Karpas-422 (cell line): ENCODE data around the gene HIBADH. TPM values are rescaled to one million over a fixed set of nuclear protein-coding genes. Genes with fewer than 3 reads are reported as not detected.
"Not testable (repeated sequence)": the region's sequence is repeated elsewhere in the genome, so short reads cannot be mapped to it uniquely, and the experiment has no call there.

Source experiments
- DNase-seq: peaks from one replicate; pipeline ENCODE4 v3.0.0-alpha.2; 2015
- H2AFZ ChIP-seq: fragments of 200-600 bp; sonication (generic); 2 replicates; pipeline ENCODE4 v1.6.1; 2014; ENCODE audit warnings: antibody characterized with exemption, low read length, mixed read lengths
- H3K27ac ChIP-seq: fragments of 200-600 bp; sonication (generic); 2 replicates; pipeline ENCODE4 v1.5.1; 2014; ENCODE audit warnings: mild to moderate bottlenecking, low read length, moderate library complexity
- H3K27me3 ChIP-seq: fragments of 200-600 bp; sonication (generic); 2 replicates; pipeline ENCODE4 v1.6.1; 2014; ENCODE audit warnings: low read length, mixed read lengths
- H3K36me3 ChIP-seq: fragments of 200-600 bp; sonication (generic); 2 replicates; pipeline ENCODE4 v1.6.1; 2014; ENCODE audit warnings: low read length, mixed read lengths; ENCODE audit not compliant: insufficient read depth
- H3K4me1 ChIP-seq: fragments of 200-600 bp; sonication (generic); 2 replicates; pipeline ENCODE4 v1.6.1; 2014; ENCODE audit warnings: mild to moderate bottlenecking, low read length, mixed read lengths
- H3K4me2 ChIP-seq: fragments of 200-600 bp; sonication (generic); 2 replicates; pipeline ENCODE4 v1.6.1; 2014; ENCODE audit warnings: low read length, low read depth, mild to moderate bottlenecking; ENCODE audit not compliant: poor library complexity, severe bottlenecking
- H3K4me3 ChIP-seq: fragments of 200-600 bp; sonication (generic); 2 replicates; pipeline ENCODE4 v1.5.1; 2014; ENCODE audit warnings: mild to moderate bottlenecking, antibody characterized with exemption, low read length, mixed read lengths
- H3K79me2 ChIP-seq: fragments of 200-600 bp; sonication (generic); 2 replicates; pipeline ENCODE4 v1.6.1; 2014; ENCODE audit warnings: mild to moderate bottlenecking, low read length, mixed read lengths
- H3K9ac ChIP-seq: fragments of 200-600 bp; sonication (generic); 2 replicates; pipeline ENCODE4 v1.6.0; 2014; ENCODE audit warnings: low read length
- H3K9me2 ChIP-seq: fragments of 200-600 bp; sonication (generic), shearing (Covaris generic); replicated peaks from 2 replicates; pipeline ENCODE4 v1.6.0; 2014; ENCODE audit warnings: mild to moderate bottlenecking, low read length, moderate library complexity; ENCODE audit not compliant: insufficient read depth
- H3K9me3 ChIP-seq: fragments of 300-700, 200-600 bp; sonication (generic); 2 replicates; pipeline ENCODE4 v1.6.1; 2014; ENCODE audit warnings: low read length, mixed read lengths
- H4K20me1 ChIP-seq: fragments of 200-600 bp; sonication (generic); 2 replicates; pipeline ENCODE4 v1.6.1; 2014; ENCODE audit warnings: mild to moderate bottlenecking, antibody characterized with exemption, low read length, low read depth; ENCODE audit not compliant: insufficient read depth
- total RNA-seq: library from RNA; depleted of rRNA; stranded (reverse); fragments of >200 nt; shearing (Covaris generic); gene quantifications from 2 replicates; pipeline ENCODE4 v1.2.3, GENCODE V29; 2014; ENCODE audit warnings: low replicate concordance

The HIBADH gene
- total RNA-seq, 1 experiment from 2014 or later, result 30.1 TPM

GRCh38 chr7:27514861-27515260, 147.8 kb downstream of the HIBADH start:
- Histone ChIP-seq H3K9me2 (no peaks in the 10 kb centered on the region), H4K20me1 (no peaks in the 10 kb centered on the region), H3K27me3 (no peaks in the 10 kb centered on the region), H3K9ac (no peak overlapping the region), H3K79me2 (no peaks in the 10 kb centered on the region), H2AFZ (no peak overlapping the region), H3K4me3 (no peak overlapping the region), H3K27ac (no peak overlapping the region), H3K36me3 (no peaks in the 10 kb centered on the region), H3K4me1 (no peaks in the 10 kb centered on the region), H3K9me3 (no peaks in the 10 kb centered on the region), H3K4me2 (no peak overlapping the region)
- DNase-seq, result no peak

GRCh38 chr7:27513885-27514284, 148.8 kb downstream of the HIBADH start:
- Histone ChIP-seq H3K79me2 (no peaks in the 10 kb centered on the region), H3K9me2 (no peaks in the 10 kb centered on the region), H3K4me1 (no peaks in the 10 kb centered on the region), H3K36me3 (no peaks in the 10 kb centered on the region), H3K9ac (no peak overlapping the region), H3K27me3 (no peaks in the 10 kb centered on the region), H2AFZ (no peak overlapping the region), H4K20me1 (no peaks in the 10 kb centered on the region), H3K9me3 (no peaks in the 10 kb centered on the region), H3K27ac (no peak overlapping the region), H3K4me3 (no peak overlapping the region), H3K4me2 (no peak overlapping the region)
- no peak for DNase-seq

GRCh38 chr7:27511370-27511769, 151.3 kb downstream of the HIBADH start:
- H3K27me3 ChIP-seq, H4K20me1 ChIP-seq, H3K4me3 ChIP-seq, H3K27ac ChIP-seq, H3K9ac ChIP-seq, H3K79me2 ChIP-seq, H3K4me1 ChIP-seq, H3K9me2 ChIP-seq, H2AFZ ChIP-seq, H3K9me3 ChIP-seq, DNase-seq, H3K36me3 ChIP-seq, H3K4me2 ChIP-seq: not testable (repeated sequence)

GRCh38 chr7:27510541-27510940, 152.1 kb downstream of the HIBADH start:
- Histone ChIP-seq H3K4me2 (no peak overlapping the region), H3K36me3 (no peaks in the 10 kb centered on the region), H3K9me3 (no peaks in the 10 kb centered on the region), H2AFZ (no peak overlapping the region), H3K27me3 (no peaks in the 10 kb centered on the region), H3K4me1 (no peaks in the 10 kb centered on the region), H3K9ac (no peak overlapping the region), H4K20me1 (no peaks in the 10 kb centered on the region), H3K27ac (no peak overlapping the region), H3K9me2 (no peaks in the 10 kb centered on the region), H3K4me3 (no peak overlapping the region), H3K79me2 (no peaks in the 10 kb centered on the region)
- no peak for DNase-seq

GRCh38 chr7:27501879-27502278, 160.8 kb downstream of the HIBADH start:
- not testable (repeated sequence) for H3K79me2 ChIP-seq, H3K27ac ChIP-seq, DNase-seq, H3K27me3 ChIP-seq, H2AFZ ChIP-seq, H3K4me2 ChIP-seq, H4K20me1 ChIP-seq, H3K4me3 ChIP-seq, H3K9me3 ChIP-seq, H3K9ac ChIP-seq, H3K36me3 ChIP-seq, H3K9me2 ChIP-seq, H3K4me1 ChIP-seq

GRCh38 chr7:27501001-27501400, 161.7 kb downstream of the HIBADH start:
- Histone ChIP-seq H3K4me3 (no peak overlapping the region), H3K4me1 (no peaks in the 10 kb centered on the region), H3K27ac (no peak overlapping the region), H3K9me3 (no peaks in the 10 kb centered on the region), H3K27me3 (no peaks in the 10 kb centered on the region), H2AFZ (no peak overlapping the region), H3K4me2 (no peak overlapping the region), H3K36me3 (no peaks in the 10 kb centered on the region), H3K9ac (no peak overlapping the region), H3K9me2 (no peaks in the 10 kb centered on the region), H3K79me2 (no peaks in the 10 kb centered on the region), H4K20me1 (no peaks in the 10 kb centered on the region)
- DNase-seq, result no peak

- no peaks in the 10 kb centered on the region for H3K4me1 ChIP-seq
- no peak overlapping the region for H3K9ac ChIP-seq
- H3K27ac ChIP-seq, result no peak overlapping the region
- DNase-seq, result no peak
- no peaks in the 10 kb centered on the region for H3K9me2 ChIP-seq
- no peaks in the 10 kb centered on the region for H3K79me2 ChIP-seq
- no peaks in the 10 kb centered on the region for H3K36me3 ChIP-seq
- H2AFZ ChIP-seq, result no peak overlapping the region
- H4K20me1 ChIP-seq, result no peaks in the 10 kb centered on the region
- H3K4me2 ChIP-seq, result no peak overlapping the region
- H3K4me3 ChIP-seq, result no peak overlapping the region
- no peaks in the 10 kb centered on the region for H3K9me3 ChIP-seq
- no peaks in the 10 kb centered on the region for H3K27me3 ChIP-seq
Observed at GRCh38 chr7:27492224-27492623, 170.5 kb downstream of the HIBADH start.

- no peaks in the 10 kb centered on the region for H3K79me2 ChIP-seq
Observed at GRCh38 chr7:27491534-27491933, 171.1 kb downstream of the HIBADH start.

GRCh38 chr7:27487509-27487908, 175.2 kb downstream of the HIBADH start:
- no peaks in the 10 kb centered on the region for H3K36me3 ChIP-seq
- H3K4me1 ChIP-seq, result no peaks in the 10 kb centered on the region
- no peak for DNase-seq
- H3K4me2 ChIP-seq, result no peak overlapping the region
- H2AFZ ChIP-seq, result no peak overlapping the region
- H3K27ac ChIP-seq, result no peak overlapping the region
- no peaks in the 10 kb centered on the region for H3K9me3 ChIP-seq
- H3K27me3 ChIP-seq, result no peaks in the 10 kb centered on the region
- no peak overlapping the region for H3K9ac ChIP-seq
- no peak overlapping the region for H3K4me3 ChIP-seq
- no peaks in the 10 kb centered on the region for H3K9me2 ChIP-seq
- H4K20me1 ChIP-seq, result no peaks in the 10 kb centered on the region
- H3K79me2 ChIP-seq, result no peaks in the 10 kb centered on the region

More at GRCh38 chr7:27491534-27491933, 171.1 kb downstream of the HIBADH start:
- Histone ChIP-seq H3K27ac (no peak overlapping the region), H3K4me3 (no peak overlapping the region), H3K4me1 (no peaks in the 10 kb centered on the region), H3K9me3 (no peaks in the 10 kb centered on the region), H3K4me2 (no peak overlapping the region), H2AFZ (no peak overlapping the region), H3K27me3 (no peaks in the 10 kb centered on the region), H3K36me3 (no peaks in the 10 kb centered on the region), H4K20me1 (no peaks in the 10 kb centered on the region), H3K9me2 (no peaks in the 10 kb centered on the region), H3K9ac (no peak overlapping the region)
- no peak for DNase-seq
